DMS53 treated with DMSO at 0.1 percent for 48 hours (cell line): Measurements from ENCODE around the gene TRIAP1.
"Not testable (repeated sequence)": the region's sequence is repeated elsewhere in the genome, so short reads cannot be mapped to it uniquely, and the experiment has no call there.

ENCODE experiments used
- DNase-seq: peaks from one replicate; lab custom pipeline; 2025; ENCODE audit not compliant: unreplicated experiment; lab: John Stamatoyannopoulos, UW

Gene TRIAP1

GRCh38 chr12:120468821-120469449 is 22.8 kb upstream of the TRIAP1 start:
- DNase-seq = no peak

DNA sequence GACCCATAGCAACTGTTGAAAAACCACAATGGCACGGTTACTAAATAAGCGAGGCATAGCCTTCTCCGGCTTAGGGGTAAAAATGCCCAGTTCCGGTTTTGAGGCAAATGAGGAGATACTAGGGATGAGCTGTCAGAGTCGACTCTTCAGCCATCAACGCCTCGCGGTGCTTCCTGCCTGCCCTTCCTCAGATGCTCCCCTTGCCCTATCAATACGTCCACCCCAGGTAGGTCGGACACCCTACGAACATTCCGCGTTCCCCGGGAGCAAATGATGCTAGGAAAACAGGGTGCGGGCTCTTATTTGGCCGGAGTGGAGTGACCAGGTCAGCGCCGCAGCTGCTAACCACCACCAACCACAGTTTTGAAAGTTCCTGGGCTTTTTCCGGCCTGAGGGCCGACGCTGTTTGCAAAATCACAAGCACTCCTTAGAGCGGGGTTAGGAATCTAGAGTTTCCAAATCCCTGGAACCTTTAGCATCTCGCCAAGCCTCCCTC is 22.2 kb upstream of the TRIAP1 start:
- DNase-seq = peak; percentile 52

- no peak for DNase-seq
Measured at GRCh38 chr12:120467439-120467838, 21.3 kb upstream of the TRIAP1 start.

DNA sequence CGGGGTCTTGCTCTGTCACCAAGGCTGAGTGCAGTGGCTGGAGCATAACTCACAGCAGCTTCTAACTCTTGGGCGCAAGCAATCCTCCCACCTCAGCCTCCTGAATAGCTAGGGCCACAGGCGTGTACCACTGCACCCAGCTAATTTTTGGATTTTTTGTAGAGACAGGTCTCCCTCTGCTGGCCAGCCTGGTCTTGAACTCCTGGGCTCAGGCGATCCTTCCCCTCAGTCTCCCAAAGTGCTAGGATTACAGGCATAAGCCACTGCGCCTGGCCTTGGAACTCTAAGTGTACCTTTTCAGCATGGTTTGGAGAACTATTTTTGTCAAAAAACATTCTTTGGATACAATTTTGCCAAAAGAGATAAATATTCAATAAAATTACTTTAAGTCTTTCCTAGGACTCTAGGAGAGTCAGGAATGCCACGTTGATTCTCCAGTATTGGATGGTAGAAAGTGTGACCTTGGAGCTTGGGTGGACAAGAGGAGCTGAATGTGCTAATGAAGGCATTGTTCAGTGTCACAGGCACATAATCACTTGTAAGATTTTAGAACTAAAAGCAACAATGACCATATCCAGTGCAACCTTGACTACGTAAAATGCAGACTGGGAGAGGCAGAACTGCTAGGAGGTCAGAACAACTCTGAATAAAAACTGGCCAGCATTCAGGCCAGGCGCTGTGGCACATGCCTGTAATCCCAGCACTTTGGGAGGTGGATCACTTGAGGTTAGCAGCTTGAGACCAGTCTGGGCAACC is 20.6 kb upstream of the TRIAP1 start:
- DNase-seq = no peak

DNA sequence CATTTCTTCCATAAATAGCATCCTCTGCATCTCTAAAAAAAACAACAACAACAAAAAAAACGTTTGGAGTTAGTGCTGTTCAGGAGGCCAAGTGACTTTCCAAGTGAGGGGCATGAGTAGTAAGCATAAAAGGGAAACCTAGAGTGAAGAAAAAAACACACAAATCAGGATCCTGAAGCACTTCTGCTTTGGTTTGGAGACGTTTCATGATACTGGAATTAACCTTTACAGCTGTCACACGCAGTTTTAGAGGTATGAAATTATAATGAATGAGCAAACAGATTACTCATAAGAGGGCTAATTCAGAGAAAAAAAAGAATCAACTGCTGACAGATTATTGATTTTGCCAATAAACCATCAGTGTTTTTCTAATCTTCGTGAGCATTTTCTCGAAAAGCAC is 19.6 kb upstream of the TRIAP1 start:
- no peak for DNase-seq

DNA sequence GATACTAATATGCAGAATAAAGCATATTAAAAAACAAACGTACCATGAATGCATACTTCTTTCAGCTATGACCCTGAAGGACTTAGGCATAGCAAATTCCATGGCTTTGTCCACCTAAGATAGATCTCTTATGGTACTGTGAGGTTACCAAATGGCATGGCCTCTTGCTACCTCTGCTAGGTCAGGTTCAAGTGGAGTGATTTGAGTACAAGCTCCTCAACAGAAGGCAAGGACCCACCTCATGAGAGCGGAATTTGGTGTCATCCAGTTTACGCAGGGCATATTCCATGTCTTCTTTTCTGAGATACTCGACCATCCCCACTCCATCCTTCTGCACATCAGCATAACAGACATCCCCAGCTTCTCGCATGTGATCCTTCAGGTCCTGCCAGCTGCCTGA is 17.5 kb upstream of the TRIAP1 start:
- no peak for DNase-seq

- DNase-seq = no peak
Measured at GRCh38 chr12:120462099-120462640, 16.0 kb upstream of the TRIAP1 start.

DNA sequence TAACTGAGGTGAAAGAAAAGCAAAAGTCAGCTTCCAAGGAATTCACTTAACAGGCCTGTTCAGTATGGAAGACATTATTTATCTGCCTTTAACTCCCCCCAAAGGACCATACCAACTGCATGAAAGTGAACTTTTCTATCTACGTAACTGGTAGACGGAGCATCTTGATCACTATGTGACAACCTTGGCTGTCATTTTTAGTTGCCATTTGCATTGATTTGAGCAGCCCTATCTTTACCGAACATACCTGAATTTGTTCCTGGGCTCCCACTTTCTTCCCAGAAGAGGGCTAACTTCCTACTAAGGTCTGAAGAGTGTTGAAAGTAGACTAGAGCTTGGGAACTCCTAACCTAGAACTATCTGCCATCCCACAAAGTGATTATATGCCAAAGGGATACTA is 14.0 kb upstream of the TRIAP1 start:
- DNase-seq = no peak

DNA sequence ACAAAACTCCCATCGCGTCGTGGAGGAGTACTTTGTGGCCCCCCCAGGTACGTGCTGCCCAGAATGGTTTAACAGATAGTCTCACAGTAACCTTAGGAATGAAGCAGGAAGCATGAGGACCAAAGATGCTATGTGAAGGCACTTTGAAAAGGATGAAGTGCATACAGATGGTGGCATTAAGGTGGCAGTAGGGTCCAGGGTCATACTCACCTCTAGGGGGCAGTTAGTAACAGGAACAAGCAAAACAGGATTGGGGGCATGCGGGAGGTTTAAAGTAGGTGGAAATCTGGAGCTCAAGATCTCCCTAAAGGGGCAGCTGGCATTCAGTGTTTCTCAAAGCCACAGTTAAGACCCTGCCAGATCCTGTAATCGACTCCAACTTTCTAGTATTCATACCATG is 10.9 kb upstream of the TRIAP1 start:
- no peak for DNase-seq

DNA sequence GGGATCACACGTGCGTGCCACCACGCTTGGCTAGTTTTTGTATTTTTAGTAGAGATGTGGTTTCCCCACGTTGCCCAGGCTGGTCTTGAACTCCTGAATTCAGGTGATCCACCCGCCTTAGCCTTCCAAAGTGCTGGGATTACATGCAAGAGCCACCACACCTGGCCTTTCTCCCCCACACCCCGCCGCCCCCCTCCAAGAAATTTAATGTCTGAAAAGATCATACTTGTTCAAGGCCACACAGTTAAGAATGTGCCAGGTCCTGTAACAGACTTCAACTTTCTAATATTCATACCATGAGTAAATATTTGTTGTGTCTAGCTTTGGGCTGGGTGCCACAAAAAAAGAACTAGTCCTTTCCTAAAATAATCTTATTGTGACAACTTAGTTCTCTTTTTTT is 9.1 kb upstream of the TRIAP1 start:
- no peak for DNase-seq

DNA sequence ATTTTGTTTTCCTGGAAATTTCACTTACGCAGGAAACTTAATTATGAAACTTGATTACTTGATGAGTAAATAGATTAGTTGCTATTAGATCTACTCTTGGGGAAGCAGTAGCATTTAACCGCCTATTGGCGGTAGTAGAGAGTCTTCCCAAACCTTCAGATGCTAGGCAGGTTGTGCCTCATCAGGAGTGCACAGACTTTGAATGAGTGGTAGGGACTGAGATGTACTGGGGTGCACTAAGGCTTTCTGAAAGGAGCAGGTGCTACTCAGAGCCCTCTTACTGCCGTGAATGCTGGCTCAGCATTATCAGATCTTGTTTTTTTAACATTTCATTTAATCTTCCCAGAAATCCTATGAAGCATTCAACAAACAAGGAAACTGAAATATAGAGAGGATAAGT is 7.8 kb upstream of the TRIAP1 start:
- peak; percentile 31 for DNase-seq

DNA sequence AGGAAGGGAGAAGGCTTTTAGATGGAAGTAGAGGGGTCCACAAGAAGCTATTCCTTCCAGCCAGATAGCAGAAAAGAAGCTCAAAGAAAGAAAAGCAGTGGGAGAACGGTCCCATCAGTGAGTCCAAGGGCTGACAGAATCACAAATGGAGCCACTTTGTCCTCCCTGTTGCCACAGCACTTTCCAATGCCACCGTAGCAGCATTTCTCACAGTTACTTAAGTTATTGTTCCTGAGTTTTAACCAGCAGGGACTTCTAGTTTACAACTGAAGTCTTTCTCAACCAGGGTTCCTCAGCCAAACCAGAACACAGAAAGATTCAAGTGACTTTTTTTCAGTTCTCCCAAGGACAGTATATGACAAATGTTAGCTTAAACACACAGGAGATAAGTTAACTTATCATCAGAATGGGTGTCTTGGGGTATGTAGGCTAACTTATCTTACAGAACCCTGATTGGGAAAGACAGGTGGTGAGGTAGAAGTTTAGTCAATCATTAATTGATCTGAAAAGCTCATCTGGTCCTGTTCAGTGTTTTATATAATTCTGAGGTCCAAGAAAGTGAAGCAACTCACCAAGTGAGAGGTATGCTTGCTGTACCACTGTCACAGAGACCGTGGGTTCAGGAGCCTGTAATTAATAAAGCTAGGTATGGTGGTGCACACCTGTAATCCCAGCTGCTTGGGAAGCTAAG is 7.0 kb upstream of the TRIAP1 start:
- no peak for DNase-seq

DNA sequence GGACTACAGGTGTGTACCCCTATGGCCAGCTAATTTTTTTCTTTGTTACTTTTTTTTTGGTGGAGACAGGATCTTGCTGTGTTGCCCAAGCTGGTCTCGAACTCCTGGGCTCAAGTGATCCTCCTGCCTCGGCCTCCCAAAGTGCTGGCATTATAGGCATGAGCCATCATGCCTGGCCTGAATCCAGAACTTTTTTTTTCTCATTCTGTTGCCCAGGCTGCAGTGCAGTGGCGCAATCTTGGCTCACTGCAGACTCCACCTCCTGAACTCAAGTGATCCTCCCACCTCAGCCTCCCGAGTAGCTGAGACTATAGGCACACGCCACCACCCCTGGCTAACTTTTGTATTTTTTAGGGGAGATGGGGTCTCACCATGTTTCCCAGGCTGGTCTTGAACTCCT is 6.3 kb upstream of the TRIAP1 start:
- DNase-seq = not testable (repeated sequence)

DNA sequence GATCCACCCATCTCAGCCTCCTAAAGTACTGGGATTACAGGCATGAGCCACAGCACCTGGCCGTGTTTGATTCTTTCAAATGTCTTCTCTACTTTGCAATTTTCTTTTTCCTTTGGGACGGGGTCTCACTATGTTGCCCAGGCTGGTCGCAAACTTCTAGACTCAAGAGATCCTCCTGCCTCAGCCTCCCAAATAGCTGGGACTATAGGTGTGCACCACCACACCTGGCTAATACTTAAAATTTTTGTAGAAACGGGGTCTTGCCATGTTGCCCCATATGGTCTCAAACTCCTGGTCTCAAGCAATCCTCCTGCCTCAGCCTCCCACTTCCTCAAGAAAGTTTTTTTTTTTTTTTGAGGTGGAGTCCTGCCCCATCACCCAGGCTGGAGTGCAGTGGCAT is 1.8 kb upstream of the TRIAP1 start:
- no peak for DNase-seq

GRCh38 chr12:120446844-120447178 is 627 bp upstream of the TRIAP1 start:
- DNase-seq = peak; percentile 69

GRCh38 chr12:120444676-120445075 is 1.5 kb downstream of the TRIAP1 start:
- no peak for DNase-seq

DNA sequence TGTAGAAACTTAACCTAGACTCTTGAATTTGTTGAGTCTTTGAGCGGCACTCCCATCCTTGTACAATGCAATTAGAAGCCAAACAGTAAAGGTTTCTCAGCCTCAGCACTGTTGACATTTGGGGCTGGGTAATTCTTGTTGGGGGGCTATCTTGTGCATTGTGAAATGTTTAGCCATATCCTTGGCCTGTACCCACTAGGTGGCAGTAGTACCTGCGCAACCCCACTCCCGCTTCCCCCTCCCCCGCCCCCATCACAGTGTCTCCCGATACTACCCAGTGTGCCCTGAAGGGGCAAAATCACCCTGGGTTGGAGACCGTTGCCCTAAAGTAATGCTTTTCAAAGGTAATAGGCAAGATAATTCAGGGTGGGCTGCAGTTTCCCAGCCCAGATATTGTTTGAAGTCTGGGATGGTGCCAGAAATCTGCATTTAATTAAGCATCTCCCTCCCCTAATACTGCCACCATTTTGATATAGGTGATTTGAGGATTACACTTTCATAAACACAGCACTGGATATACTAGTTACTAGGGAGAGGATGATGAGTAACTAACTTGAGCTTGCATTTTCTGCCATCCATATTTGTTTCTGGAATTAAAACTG is 6.4 kb downstream of the TRIAP1 start:
- DNase-seq = peak; percentile 47

DNA sequence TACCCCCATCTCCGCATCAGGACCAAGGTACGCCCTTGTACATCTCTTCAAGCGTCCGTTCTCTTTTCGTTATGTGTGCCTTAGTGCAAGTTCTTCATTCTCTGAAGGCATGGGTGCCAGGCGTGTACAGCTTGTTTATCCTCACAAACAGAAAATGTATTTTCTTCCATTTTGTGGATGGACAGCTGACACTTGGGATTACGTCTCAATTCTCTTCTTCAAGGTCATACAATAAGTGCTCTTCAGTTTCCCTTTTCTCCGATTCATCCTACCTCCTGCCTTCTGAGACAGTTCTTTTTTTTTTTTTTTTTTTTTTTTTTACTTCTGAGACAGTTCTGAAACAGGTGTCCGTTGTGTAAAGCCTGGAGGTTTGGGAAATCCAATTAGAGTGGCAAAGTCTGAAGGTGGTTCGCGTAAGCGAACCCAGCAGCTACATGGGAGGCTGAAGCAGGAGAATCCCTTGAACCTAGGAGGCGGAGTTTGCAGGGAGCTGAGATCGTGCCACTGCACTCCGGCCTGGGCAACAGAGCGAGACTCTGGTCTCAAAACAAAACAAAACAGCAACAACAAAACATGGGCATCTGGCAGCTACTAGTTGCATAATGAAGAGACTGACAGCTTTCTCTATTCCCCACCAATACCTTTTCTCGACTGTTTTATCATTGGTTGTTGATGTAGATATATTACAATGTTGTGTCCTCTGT is 7.5 kb downstream of the TRIAP1 start:
- peak; percentile 52 for DNase-seq

DNA sequence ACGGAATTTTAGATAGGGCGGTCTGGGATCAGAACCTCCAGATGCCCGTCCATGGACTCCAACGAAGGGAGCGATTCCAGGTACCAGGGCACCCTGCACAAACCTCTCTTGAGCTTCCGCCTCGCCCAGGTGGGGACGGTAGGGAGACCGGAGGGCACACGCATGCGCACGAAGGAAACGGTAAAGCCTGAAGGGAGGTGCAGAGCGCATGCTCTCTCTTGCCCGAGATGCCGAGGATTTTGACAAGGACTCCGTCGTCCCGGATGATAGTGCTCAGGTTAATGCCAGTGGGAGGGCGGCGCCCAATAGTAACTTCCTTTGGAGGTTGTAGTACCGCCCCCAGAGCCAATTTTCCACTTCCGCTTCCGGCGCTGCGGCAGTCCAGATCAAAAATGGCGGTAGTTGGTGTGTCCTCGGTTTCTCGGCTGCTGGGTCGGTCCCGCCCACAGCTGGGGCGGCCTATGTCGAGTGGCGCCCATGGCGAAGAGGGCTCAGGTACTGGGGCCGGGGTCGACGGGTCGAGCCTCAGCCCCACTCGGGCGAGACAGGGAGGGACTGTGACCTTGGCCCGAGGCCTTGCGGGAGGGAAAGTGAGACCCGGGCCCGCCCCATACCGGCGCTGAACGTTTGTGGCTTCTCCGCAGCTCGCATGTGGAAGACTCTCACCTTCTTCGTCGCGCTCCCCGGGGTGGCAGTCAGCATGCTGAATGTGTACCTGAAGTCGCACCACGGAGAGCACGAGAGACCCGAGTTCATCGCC is 8.3 kb downstream of the TRIAP1 start, which contains the start of gene COX6A1:
Gene COX6A1, plus strand, starts transcription at position 379 of the 760 bp plus-strand sequence. Its CDS starts 14 bp downstream, at position 393.
- peak; percentile 100 for DNase-seq
